Mucosa of descending colon (tissue), 3 donors: Measurements from ENCODE around the gene PCDHA13. TPM values are rescaled to one million over a fixed set of nuclear protein-coding genes. Genes with fewer than 3 reads are reported as not detected.

ENCODE experiments used
- ATAC-seq: fragments of 200-7000 bp; cut with Tn5 transposase; one replicate; pipeline ENCODE4 v1.9.1; 2020; ENCODE audit warnings: mild to moderate bottlenecking, moderate library complexity
- DNase-seq, 3 donors: peaks; one replicate each; pipeline ENCODE4 v3.0.0-alpha.2; 2020
- H3K36me3 ChIP-seq: fragments of 200-600 bp; one replicate; pipeline ENCODE4 v1.8.0; 2021; ENCODE audit warnings: low read depth, mild to moderate bottlenecking
- H3K4me1 ChIP-seq: fragments of 200-600 bp; one replicate; pipeline ENCODE4 v1.8.0; 2021; ENCODE audit warnings: low read depth, mild to moderate bottlenecking
- H3K4me3 ChIP-seq: fragments of 200-600 bp; one replicate; pipeline ENCODE4 v1.8.0; 2021; ENCODE audit warnings: mild to moderate bottlenecking
- H3K9me3 ChIP-seq: fragments of 200-600 bp; one replicate; pipeline ENCODE4 v1.8.0; 2021; ENCODE audit warnings: mild to moderate bottlenecking
- CTCF ChIP-seq: fragments of 200-600 bp; IDR thresholded peaks from one replicate; pipeline ENCODE4 v1.8.0; 2022; ENCODE audit warnings: antibody characterized with exemption, mild to moderate bottlenecking
- intact Hi-C, 2 donors: fragments of 100-400 bp; cut with DNase I in 1 of 2; cut with micrococcal nuclease in 1 of 2; formaldehyde crosslinking; loops; one replicate each; pipeline versions ENCODE4 v1.11.0 to v1.11.1; 2022; cut with DNase I, micrococcal nuclease
- total RNA-seq, 3 donors: library from RNA; stranded (reverse); fragmentation: NEBNext Ultra II Directional in 2 of 3; extraction: Animal tissue kit (Norgen Biotek cat#: 25700) in 2 of 3; gene quantifications; one replicate each; pipeline versions ENCODE4 v1.2.1 to v1.2.4, GENCODE V29; 2021 to 2023
- donor health status: DM: no; HTN: no; CAD: no; lungs with moderate emphysema.
- donor health status: DM: no; HTN: no; CAD: no.
- donor health status: DM: no; HTN: yes; CAD: no.

Gene PCDHA13
- total RNA-seq, 3 donors from 2014 or later = 0.23 to 0.32 TPM; not detected in 1

GRCh38 chr5:140927228-140927573, 45.3 kb downstream of the PCDHA13 start:
- Histone ChIP-seq H3K4me1 (no peaks in the 10 kb centered on the region), H3K36me3 (no peaks in the 10 kb centered on the region), H3K4me3 (no peak overlapping the region), H3K9me3 (peaks cover 11% of the 10 kb centered on the region)
- no peak for TF ChIP-seq CTCF
- ATAC-seq (no peak), DNase-seq (no peak)
- intact Hi-C loops = no loop called here

Other genes starting within 250 kb of the PCDHA13 start
- gene CD14, start 248.9 kb upstream of the PCDHA13 start, total RNA-seq = 10 to 100 TPM; 35.8 to 92.8 (median 90.9) TPM
- gene TMCO6, start 242.7 kb upstream of the PCDHA13 start, total RNA-seq = 10 to 100 TPM; 13.6 to 21.7 (median 16.8) TPM
- 10 to 100 TPM; 63.5 to 93.1 (median 83.0) TPM for gene NDUFA2, start 234.5 kb upstream of the PCDHA13 start, total RNA-seq
- gene IK, start 234.3 kb upstream of the PCDHA13 start, total RNA-seq = 10 to 100 TPM; 79.8 to 98.1 (median 79.9) TPM
- gene WDR55, start 217.2 kb upstream of the PCDHA13 start, total RNA-seq = 10 to 100 TPM; 32.3 to 42.3 (median 42.2) TPM
- 1 to 10 TPM in 2 of 3 donors, under 1 TPM in 1; 0.95 to 1.6 (median 1.1) TPM for gene DND1, start 208.5 kb upstream of the PCDHA13 start, total RNA-seq
- 10 to 100 TPM; 44.5 to 58.3 (median 56.4) TPM for gene HARS1, start 190.8 kb upstream of the PCDHA13 start, total RNA-seq
- gene HARS2, start 190.7 kb upstream of the PCDHA13 start, total RNA-seq = 10 to 100 TPM; 28.9 to 43.3 (median 39.6) TPM
- 10 to 100 TPM; 43.8 to 59.7 (median 45.9) TPM for gene ZMAT2, start 181.7 kb upstream of the PCDHA13 start, total RNA-seq
- gene PCDHA1, start 96.0 kb upstream of the PCDHA13 start, total RNA-seq = under 1 TPM in 1 of 3 donors, not detected in 2; 0.32 TPM
- gene PCDHA2, start 87.3 kb upstream of the PCDHA13 start, total RNA-seq = under 1 TPM in 1 of 3 donors, not detected in 2; 0.32 TPM
- gene PCDHA3, start 81.1 kb upstream of the PCDHA13 start, total RNA-seq = 1 to 10 TPM in 1 of 3 donors, under 1 TPM in 1, not detected in 1; 0.06 to 1.3 TPM
- under 1 TPM; 0.24 to 0.93 (median 0.85) TPM for gene PCDHA4, start 75.1 kb upstream of the PCDHA13 start, total RNA-seq
- under 1 TPM; 0.10 to 0.35 (median 0.26) TPM for gene PCDHA5, start 60.5 kb upstream of the PCDHA13 start, total RNA-seq
- under 1 TPM; 0.29 to 0.47 (median 0.35) TPM for gene PCDHA6, start 54.2 kb upstream of the PCDHA13 start, total RNA-seq
- gene PCDHA7, start 47.9 kb upstream of the PCDHA13 start, total RNA-seq = under 1 TPM in 2 of 3 donors, not detected in 1; 0.35 to 0.41 TPM
- gene PCDHA8, start 40.9 kb upstream of the PCDHA13 start, total RNA-seq = under 1 TPM in 2 of 3 donors, not detected in 1; 0.14 to 0.19 TPM
- under 1 TPM in 2 of 3 donors, not detected in 1; 0.16 to 0.17 TPM for gene PCDHA9, start 33.7 kb upstream of the PCDHA13 start, total RNA-seq
- gene PCDHA10, start 26.2 kb upstream of the PCDHA13 start, total RNA-seq = under 1 TPM; 0.27 to 0.47 (median 0.29) TPM
- under 1 TPM in 2 of 3 donors, not detected in 1; 0.19 to 0.58 TPM for gene PCDHA11, start 13.2 kb upstream of the PCDHA13 start, total RNA-seq
- gene PCDHA12, start 6.8 kb upstream of the PCDHA13 start, total RNA-seq = under 1 TPM in 2 of 3 donors, not detected in 1; 0.14 to 0.41 TPM
- under 1 TPM; 0.14 to 0.95 (median 0.24) TPM for gene PCDHAC1, start 44.2 kb downstream of the PCDHA13 start, total RNA-seq
- 1 to 10 TPM in 1 of 3 donors, under 1 TPM in 2; 0.31 to 1.3 (median 0.61) TPM for gene PCDHAC2, start 84.4 kb downstream of the PCDHA13 start, total RNA-seq
- gene PCDHB1, start 169.2 kb downstream of the PCDHA13 start, total RNA-seq = under 1 TPM in 1 of 3 donors, not detected in 2; 0.25 TPM
- 1 to 10 TPM in 2 of 3 donors, under 1 TPM in 1; 0.82 to 5.5 (median 1.1) TPM for gene PCDHB2, start 212.5 kb downstream of the PCDHA13 start, total RNA-seq
- 1 to 10 TPM in 1 of 3 donors, under 1 TPM in 2; 0.58 to 1.9 (median 0.90) TPM for gene PCDHB3, start 218.3 kb downstream of the PCDHA13 start, total RNA-seq
- 1 to 10 TPM in 1 of 3 donors, under 1 TPM in 2; 0.35 to 3.4 (median 0.80) TPM for gene PCDHB4, start 239.7 kb downstream of the PCDHA13 start, total RNA-seq